HTERT RPE-1 (cell line): ENCODE data around the gene PLA2G3.

Source experiments
- in situ Hi-C: fragments of 300-500 bp; cut with MboI; formaldehyde crosslinking; loops from 4 replicates; pipeline ENCODE4 v1.14.3; 2020; ENCODE audit warnings: low sequenced_read_pairs

The PLA2G3 gene

DNA sequence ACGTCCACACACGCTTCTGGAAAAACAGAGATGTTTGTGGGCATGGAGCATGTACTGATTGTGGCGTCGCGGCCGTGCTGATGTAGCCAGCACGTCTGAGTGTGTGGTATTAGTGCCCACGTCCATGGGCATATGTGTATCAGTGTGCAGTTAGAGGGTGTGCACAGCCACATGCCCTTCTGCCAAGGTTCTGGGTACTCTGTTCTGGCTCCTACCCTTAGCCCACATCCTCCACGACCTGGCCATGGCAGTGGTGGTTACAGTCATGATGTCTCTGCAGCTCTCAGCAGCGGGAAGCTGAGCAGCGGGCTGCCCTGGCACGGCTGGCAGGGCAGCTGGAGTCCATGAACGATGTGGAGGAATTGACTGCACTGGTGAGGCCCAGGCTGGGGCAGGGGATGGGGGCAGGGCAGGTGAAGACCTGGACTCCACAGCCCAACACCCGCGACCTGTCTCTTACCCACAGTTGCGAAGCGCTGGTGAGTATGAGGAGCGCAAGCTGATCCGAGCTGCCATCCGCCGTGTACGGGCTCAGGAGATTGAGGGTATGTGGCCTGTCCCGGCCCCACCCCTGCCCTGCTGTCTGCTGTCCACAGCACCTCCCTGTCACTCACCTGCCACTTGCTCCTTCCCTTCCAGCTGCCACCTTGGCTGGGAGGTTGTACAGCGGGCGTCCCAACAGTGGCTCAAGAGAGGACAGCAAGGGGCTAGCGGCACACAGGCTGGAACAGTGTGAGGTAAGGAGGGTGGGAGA lies 51.9 kb downstream of the PLA2G3 start:
- in situ Hi-C loops = no loop called here

GRCh38 chr22:31087744-31088215 lies 52.5 kb downstream of the PLA2G3 start:
- in situ Hi-C loops = no loop called here

DNA sequence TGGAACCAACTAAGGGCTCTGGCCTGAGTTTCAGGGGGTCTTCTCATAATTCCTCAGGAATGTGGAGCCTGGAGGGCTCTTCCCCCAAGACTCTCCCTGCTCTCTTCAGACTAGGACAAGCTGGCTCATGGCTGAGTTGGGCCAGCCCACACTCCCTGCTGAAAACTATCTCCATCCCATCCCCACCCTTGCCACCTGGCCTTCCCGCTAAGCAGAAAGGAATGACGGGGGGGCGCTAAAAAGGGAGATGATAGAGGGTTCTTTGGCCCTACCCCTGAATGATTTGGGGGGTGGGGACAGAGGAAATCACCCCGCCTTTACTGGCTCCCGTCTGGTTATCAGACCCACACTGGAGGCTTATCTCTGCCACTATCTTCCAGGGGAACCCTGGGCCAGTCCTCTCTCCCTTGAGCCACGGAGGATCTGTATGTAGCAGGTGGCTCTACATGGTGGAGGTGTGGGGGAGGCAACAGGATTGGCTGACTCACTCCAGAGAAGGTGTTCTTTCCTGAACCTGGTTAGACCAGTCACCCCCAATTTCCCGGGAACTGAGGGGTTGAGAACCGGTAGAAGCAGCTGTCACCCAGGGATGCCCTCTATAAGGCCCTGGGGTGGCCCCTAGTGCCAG lies 53.5 kb downstream of the PLA2G3 start:
- in situ Hi-C loops = no loop called here

DNA sequence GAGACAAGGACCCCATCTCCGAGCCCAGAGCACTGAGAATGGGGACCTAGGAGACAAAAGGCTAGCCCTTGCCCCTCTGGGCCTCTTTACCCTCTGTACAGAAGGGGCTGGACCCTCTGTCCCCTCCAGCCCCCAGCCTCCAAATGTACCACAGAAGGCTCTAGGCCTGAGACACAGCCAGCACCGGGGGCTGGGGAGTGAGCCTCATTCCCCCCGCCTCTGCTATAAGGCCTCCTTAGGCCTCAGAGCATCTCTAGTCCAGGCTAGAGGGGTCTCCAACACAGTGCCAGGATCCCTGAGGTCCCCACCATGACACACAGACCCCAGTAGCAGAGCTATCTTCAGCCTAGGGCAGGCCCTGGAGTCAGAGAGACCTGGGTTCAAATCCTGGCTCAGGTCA lies 54.4 kb downstream of the PLA2G3 start:
- in situ Hi-C loops = no loop called here

GRCh38 chr22:31085493-31085824 lies 54.8 kb downstream of the PLA2G3 start:
- in situ Hi-C loops = no loop called here

- in situ Hi-C loops = no loop called here
These were observed 55.4 kb downstream of the PLA2G3 start for GRCh38 chr22:31084811-31085492.
